H9 (cell line): ENCODE measurements around the gene KCNMB2. TPM values are rescaled to one million over a fixed set of nuclear protein-coding genes. Genes with fewer than 3 reads are reported as not detected.

Source experiments
- DNase-seq: peaks from one replicate; pipeline ENCODE4 v3.0.0-alpha.2; 2017
- H2AFZ ChIP-seq: one replicate; pipeline ENCODE4 v1.6.1; 2013; ENCODE audit warnings: mild to moderate bottlenecking, low read length, control low read depth, moderate library complexity
- H2AK5ac ChIP-seq: 2 replicates; pipeline ENCODE4 v1.6.1; 2013; ENCODE audit warnings: low read length, control low read depth, mixed read lengths; ENCODE audit not compliant: insufficient read length
- H2BK120ac ChIP-seq: one replicate; pipeline ENCODE4 v1.6.1; 2013; ENCODE audit warnings: low read depth, mild to moderate bottlenecking, low read length, control low read depth, inconsistent platforms; ENCODE audit not compliant: poor library complexity, severe bottlenecking
- H2BK12ac ChIP-seq: 2 replicates; pipeline ENCODE4 v1.6.1; 2013; ENCODE audit warnings: low read length, control low read depth, mixed read lengths, low read depth; ENCODE audit not compliant: insufficient read length
- H2BK15ac ChIP-seq: 2 replicates; pipeline ENCODE4 v1.6.1; 2013; ENCODE audit warnings: low read depth, low read length, control low read depth
- H2BK20ac ChIP-seq: one replicate; pipeline ENCODE4 v1.6.1; 2013; ENCODE audit warnings: low read depth, mild to moderate bottlenecking, low read length, control low read depth, inconsistent platforms; ENCODE audit not compliant: poor library complexity, severe bottlenecking
- H2BK5ac ChIP-seq: 2 replicates; pipeline ENCODE4 v1.6.1; 2013; ENCODE audit warnings: low read length, control low read depth, mixed read lengths; ENCODE audit not compliant: insufficient read length
- H3K14ac ChIP-seq: 2 replicates; pipeline ENCODE4 v1.6.1; 2013; ENCODE audit warnings: low read length, control low read depth; ENCODE audit not compliant: insufficient read depth
- H3K18ac ChIP-seq: 2 replicates; pipeline ENCODE4 v1.6.1; 2013; ENCODE audit warnings: low read depth, mild to moderate bottlenecking, mixed read lengths, low read length, control low read depth; ENCODE audit not compliant: insufficient read length
- H3K23ac ChIP-seq: 2 replicates; pipeline ENCODE4 v1.6.1; 2013; ENCODE audit warnings: low read length, control low read depth, mixed read lengths, low read depth; ENCODE audit not compliant: insufficient read length
- H3K23me2 ChIP-seq: 2 replicates; pipeline ENCODE4 v1.6.1; 2013; ENCODE audit warnings: low read depth, mild to moderate bottlenecking, mixed read lengths, low read length, control low read depth; ENCODE audit not compliant: insufficient read length, poor library complexity, severe bottlenecking
- H3K27ac ChIP-seq: 2 replicates; pipeline ENCODE4 v1.5.1; 2013; ENCODE audit warnings: low read length, control low read depth, mixed read lengths, low read depth; ENCODE audit not compliant: insufficient read length
- H3K27me3 ChIP-seq: 2 replicates; pipeline ENCODE4 v1.6.1; 2013; ENCODE audit warnings: low read length, control low read depth, inconsistent platforms; ENCODE audit not compliant: insufficient read depth
- H3K4ac ChIP-seq: 2 replicates; pipeline ENCODE4 v1.6.1; 2013; ENCODE audit warnings: low read depth, mild to moderate bottlenecking, control low read depth, inconsistent platforms, low read length, moderate library complexity
- H3K4me1 ChIP-seq: 2 replicates; pipeline ENCODE4 v1.6.1; 2013; ENCODE audit warnings: low read length, control low read depth, inconsistent platforms; ENCODE audit not compliant: insufficient read depth
- H3K4me2 ChIP-seq: 2 replicates; pipeline ENCODE4 v1.6.1; 2013; ENCODE audit warnings: low read length, control low read depth, mixed read lengths; ENCODE audit not compliant: insufficient read length, insufficient read depth
- H3K56ac ChIP-seq: 2 replicates; pipeline ENCODE4 v1.6.1; 2013; ENCODE audit warnings: low read depth, mild to moderate bottlenecking, mixed read lengths, low read length, control low read depth; ENCODE audit not compliant: insufficient read length
- H3K79me1 ChIP-seq: 2 replicates; pipeline ENCODE4 v1.6.1; 2013; ENCODE audit warnings: low read depth, mild to moderate bottlenecking, moderate library complexity, low read length, control low read depth, inconsistent platforms; ENCODE audit not compliant: insufficient read depth, poor library complexity, severe bottlenecking
- H3K79me2 ChIP-seq: 2 replicates; pipeline ENCODE4 v1.6.1; 2013; ENCODE audit warnings: low read length, control low read depth, inconsistent platforms; ENCODE audit not compliant: insufficient read depth
- H3K9ac ChIP-seq: 2 replicates; pipeline ENCODE4 v1.6.1; 2013; ENCODE audit warnings: low read length, control low read depth, mixed read lengths; ENCODE audit not compliant: insufficient read length; ENCODE audit errors: extremely low read depth
- H3K9me3 ChIP-seq: one replicate; pipeline ENCODE4 v1.6.1; 2013; ENCODE audit warnings: low read depth, low read length, inconsistent platforms; ENCODE audit not compliant: control insufficient read depth
- H3T11ph ChIP-seq: one replicate; pipeline ENCODE4 v1.6.1; 2013; ENCODE audit warnings: mild to moderate bottlenecking, low read length, control low read depth, inconsistent platforms
- H4K20me1 ChIP-seq: one replicate; pipeline ENCODE4 v1.6.1; 2013; ENCODE audit not compliant: control insufficient read depth, insufficient read length, insufficient read depth
- H4K5ac ChIP-seq: 2 replicates; pipeline ENCODE4 v1.6.1; 2013; ENCODE audit warnings: low read depth, mild to moderate bottlenecking, mixed read lengths, low read length, control low read depth; ENCODE audit not compliant: insufficient read length
- H4K8ac ChIP-seq: replicated peaks from 2 replicates; pipeline ENCODE4 v1.6.1; 2013; ENCODE audit warnings: low read length, control low read depth, mixed read lengths, low read depth; ENCODE audit not compliant: insufficient read length
- H4K91ac ChIP-seq: 2 replicates; pipeline ENCODE4 v1.6.1; 2013; ENCODE audit warnings: low read depth, mild to moderate bottlenecking, moderate library complexity, mixed read lengths, low read length, control low read depth; ENCODE audit not compliant: insufficient read length
- H3K27ac Mint-ChIP-seq, 3 experiments: 2 replicates in 2 of 3; 3 replicates in 1 of 3; pipeline ENCODE4 v1.8.0; 2020 to 2021; ENCODE audit warnings: mixed read lengths in 3 of 3, mild to moderate bottlenecking in 1 of 3, moderate library complexity in 1 of 3
- H3K27me3 Mint-ChIP-seq: 2 replicates; pipeline ENCODE4 v1.8.0; 2021; ENCODE audit warnings: low read depth, mild to moderate bottlenecking, moderate library complexity, mixed read lengths
- H3K36me3 Mint-ChIP-seq, 3 experiments: 2 replicates in 2 of 3; 3 replicates in 1 of 3; pipeline ENCODE4 v1.8.0; 2020 to 2021; ENCODE audit warnings: low read depth in 3 of 3, mixed read lengths in 3 of 3; ENCODE audit not compliant: insufficient read depth in 1 of 3
- H3K4me1 Mint-ChIP-seq, 2 experiments: 2 replicates each; pipeline ENCODE4 v1.8.0; 2020; ENCODE audit warnings: mixed read lengths in 2 of 2
- H3K4me3 Mint-ChIP-seq, 2 experiments: 2 replicates in 1 of 2; 3 replicates in 1 of 2; pipeline ENCODE4 v1.8.0; 2020 to 2021; ENCODE audit warnings: mild to moderate bottlenecking in 2 of 2, mixed read lengths in 2 of 2, moderate library complexity in 1 of 2
- H3K9me3 Mint-ChIP-seq, 2 experiments: 2 replicates in 1 of 2; 3 replicates in 1 of 2; pipeline ENCODE4 v1.8.0; 2020; ENCODE audit warnings: mild to moderate bottlenecking in 2 of 2, mixed read lengths in 2 of 2, moderate library complexity in 1 of 2
- CTCF ChIP-seq: fragments of 200-600 bp; sonication (generic); conservative IDR thresholded peaks from 3 replicates; pipeline ENCODE4 v1.8.0; 2021; ENCODE audit warnings: antibody characterized with exemption, mild to moderate bottlenecking
- WGBS: extraction: QIAGEN DNeasy Blood & Tissue Kit; methylation state at CpG from one replicate; pipeline ENCODE4 v1.1.7; 2013; ENCODE audit warnings: missing lambda C conversion rate, low lambda C conversion rate, mixed read lengths; ENCODE audit not compliant: insufficient read length; ENCODE audit errors: extremely low coverage; 5-methylcytosine and 5-hydroxymethylcytosine counted together
- total RNA-seq: library from RNA; stranded (reverse); gene quantifications from 2 replicates; pipeline ENCODE4 v1.2.1, GENCODE V29; 2021

The KCNMB2 gene
- total RNA-seq, 1 experiment from 2014 or later: not detected

- Histone ChIP-seq H3K27ac (no peak overlapping the region), H2BK120ac (no peak overlapping the region), H2BK12ac (no peak overlapping the region), H3K4me1 (no peaks in the 10 kb centered on the region; the same call in 1 of the 2 replicates), H4K8ac (no peak overlapping the region), H3K23me2 (no peaks in the 10 kb centered on the region), H3K9ac (no peak overlapping the region), H2BK20ac (no peak overlapping the region), H3K18ac (no peak overlapping the region), H4K20me1 (no peaks in the 10 kb centered on the region), H3K9me3 (no peaks in the 10 kb centered on the region), H3T11ph (no peak overlapping the region), H3K79me1 (no peaks in the 10 kb centered on the region), H3K4ac (no peak overlapping the region), H3K56ac (no peak overlapping the region), H2BK15ac (no peak overlapping the region), H2BK5ac (no peak overlapping the region), H3K27me3 (no peaks in the 10 kb centered on the region), H4K91ac (no peak overlapping the region), H2AK5ac (no peak overlapping the region), H3K79me2 (no peaks in the 10 kb centered on the region), H3K14ac (no peak overlapping the region), H4K5ac (no peak overlapping the region), H2AFZ (no peak overlapping the region), H3K4me2 (no peak overlapping the region), H3K23ac (no peak overlapping the region)
- DNase-seq: no peak
- Mint-ChIP-seq H3K9me3 (peaks cover 14 to 29% of the 10 kb centered on the region in 2 experiments), H3K4me3 (no peak overlapping the region), H3K36me3 (peaks cover 6 to 19% (median 6%) of the 10 kb centered on the region in 3 experiments; a peak in 6 of 7 replicates), H3K4me1 (peaks cover 2 to 3% of the 10 kb centered on the region in 2 experiments; a peak in 2 of 4 replicates), H3K27me3 (no peaks in the 10 kb centered on the region), H3K27ac (no peak overlapping the region)
- TF ChIP-seq CTCF: no peak
- WGBS: no CpG with 5 or more reads among the region's 2 CpGs
These were observed 37.4 kb upstream of the KCNMB2 start for GRCh38 chr3:178498871-178499270.
